NCI-H1092 treated with DMSO at 0.1 percent for 48 hours (cell line): Measurements from ENCODE around the gene COQ5.

Experiments used
- DNase-seq: peaks from one replicate; lab custom pipeline; 2025; lab: John Stamatoyannopoulos, UW

Gene COQ5

GRCh38 chr12:120483621-120484020, 45.3 kb downstream of the COQ5 start:
- DNase-seq = no peak

- DNase-seq = no peak
Observed at GRCh38 chr12:120481022-120481767, 47.8 kb downstream of the COQ5 start.

GRCh38 chr12:120480211-120480610, 48.7 kb downstream of the COQ5 start:
- no peak for DNase-seq

GRCh38 chr12:120479458-120479857, 49.5 kb downstream of the COQ5 start:
- no peak for DNase-seq

GRCh38 chr12:120475643-120476042, 53.3 kb downstream of the COQ5 start:
- no peak for DNase-seq

- no peak for DNase-seq
Observed at GRCh38 chr12:120474616-120474960, 54.4 kb downstream of the COQ5 start.

- DNase-seq = no peak
Observed at GRCh38 chr12:120473807-120474615, 54.9 kb downstream of the COQ5 start.

- DNase-seq = no peak
Observed at GRCh38 chr12:120472521-120472920, 56.4 kb downstream of the COQ5 start.

GRCh38 chr12:120470150-120470784, 58.7 kb downstream of the COQ5 start:
- DNase-seq = peak; percentile 14

- DNase-seq = peak; percentile 87
Observed at GRCh38 chr12:120469450-120470149, 59.4 kb downstream of the COQ5 start, which contains the start of gene SRSF9. Gene SRSF9 (minus strand): TSS chr12:120469748. CDS start chr12:120469609, 139 bp downstream.

- DNase-seq = peak; percentile 29
Observed at GRCh38 chr12:120468821-120469449, 60.0 kb downstream of the COQ5 start.

GRCh38 chr12:120468325-120468820, 60.6 kb downstream of the COQ5 start:
- DNase-seq = peak; percentile 6

- DNase-seq = no peak
Observed at GRCh38 chr12:120467439-120467838, 61.5 kb downstream of the COQ5 start.

- DNase-seq = peak; percentile 3
Observed at GRCh38 chr12:120466560-120467315, 62.2 kb downstream of the COQ5 start.

GRCh38 chr12:120465756-120466155, 63.2 kb downstream of the COQ5 start:
- no peak for DNase-seq

- no peak for DNase-seq
Observed at GRCh38 chr12:120463712-120464111, 65.2 kb downstream of the COQ5 start.

- DNase-seq = no peak
Observed at GRCh38 chr12:120462099-120462640, 66.8 kb downstream of the COQ5 start.

- DNase-seq = no peak
Observed at GRCh38 chr12:120460157-120460556, 68.8 kb downstream of the COQ5 start.

GRCh38 chr12:120457133-120457532, 71.8 kb downstream of the COQ5 start:
- no peak for DNase-seq

- no peak for DNase-seq
Observed at GRCh38 chr12:120455302-120455701, 73.7 kb downstream of the COQ5 start.
